ENCODE data around the gene COL13A1.

COL13A1 gene

GRCh38 chr10:69908124-69908523, 106.4 kb downstream of the COL13A1 start:
- H3K4me3 ChIP-seq (ENCODE audit: low read length): no peak overlapping the region
- no peak for DNase-seq (ENCODE audit: low read depth)
- no peak for TF ChIP-seq CTCF (conservative IDR thresholded peaks at IDR 0.05; ENCODE audit: low read depth, low read length)

GRCh38 chr10:69910561-69910960, 108.9 kb downstream of the COL13A1 start:
- no peak for TF ChIP-seq CTCF (conservative IDR thresholded peaks at IDR 0.05; ENCODE audit: low read depth, low read length)
- no peak overlapping the region for H3K4me3 ChIP-seq (ENCODE audit: low read length)
- DNase-seq (ENCODE audit: low read depth): no peak

- no peak overlapping the region for H3K4me3 ChIP-seq (ENCODE audit: low read length)
- DNase-seq (ENCODE audit: low read depth): no peak
- no peak for TF ChIP-seq CTCF (conservative IDR thresholded peaks at IDR 0.05; ENCODE audit: low read depth, low read length)
These were observed 110.2 kb downstream of the COL13A1 start for GRCh38 chr10:69911613-69912528.

GRCh38 chr10:69912589-69912988, 110.9 kb downstream of the COL13A1 start:
- DNase-seq (ENCODE audit: low read depth): peak; percentile 19
- no peak for TF ChIP-seq CTCF (conservative IDR thresholded peaks at IDR 0.05; ENCODE audit: low read depth, low read length)
- no peak overlapping the region for H3K4me3 ChIP-seq (ENCODE audit: low read length)

GRCh38 chr10:69913606-69914382, 112.1 kb downstream of the COL13A1 start:
- DNase-seq (ENCODE audit: low read depth): no peak
- H3K4me3 ChIP-seq (ENCODE audit: low read length): no peak overlapping the region
- no peak for TF ChIP-seq CTCF (conservative IDR thresholded peaks at IDR 0.05; ENCODE audit: low read depth, low read length)

GRCh38 chr10:69914398-69915214, 112.9 kb downstream of the COL13A1 start:
- TF ChIP-seq CTCF (conservative IDR thresholded peaks at IDR 0.05; ENCODE audit: low read depth, low read length): peak; percentile 92
- H3K4me3 ChIP-seq (ENCODE audit: low read length): no peak overlapping the region
- peak; percentile 6 for DNase-seq (ENCODE audit: low read depth)

Data from retinal pigment epithelial cell (primary cell).